Stimulated activated CD8-positive, alpha-beta memory T cell treated with anti-CD3 and anti-CD28 coated beads, Interleukin-7, amount 100 ng/mL, for 48 hours (primary cell): ENCODE results near the gene PIR.

Experiments
- DNase-seq, 2 donors: peaks; one replicate each; pipeline ENCODE4 v3.0.0-alpha.2; 2020; ENCODE audit warnings: low read depth in 1 of 2; ENCODE audit errors: extremely low read depth in 1 of 2

Gene PIR

GRCh38 chrX:15350329-15350996 is 142.7 kb downstream of the PIR start:
- DNase-seq, result no peak

- no peak for DNase-seq
Observed at GRCh38 chrX:15349046-15349445, 144.1 kb downstream of the PIR start.

GRCh38 chrX:15345976-15346375 is 147.2 kb downstream of the PIR start:
- no peak for DNase-seq

GRCh38 chrX:15344106-15344505 is 149.0 kb downstream of the PIR start:
- no peak for DNase-seq

- no peak for DNase-seq
Observed at GRCh38 chrX:15343075-15343476, 150.1 kb downstream of the PIR start.

GRCh38 chrX:15340867-15341266 is 152.3 kb downstream of the PIR start:
- DNase-seq, result no peak

- peak in 1 of 2 donors; percentile 19 for DNase-seq
Observed at GRCh38 chrX:15336023-15336413, 157.1 kb downstream of the PIR start.

- DNase-seq, result peak; percentile 78 to 84
Observed at GRCh38 chrX:15335135-15336022, 157.8 kb downstream of the PIR start, which contains the start of gene PIGA. Gene PIGA, minus strand, starts transcription at chrX:15335523. Its CDS starts 3,593 bp downstream, at chrX:15331930.
